Calu3 (cell line): ENCODE results near the gene SH3RF1. TPM values are rescaled to one million over a fixed set of nuclear protein-coding genes. Genes with fewer than 3 reads are reported as not detected.

Source experiments
- BruUV-seq: library from RNA; stranded (reverse); fragments of 400-500 nt; replicated peaks from 2 replicates; lab custom pipeline; 2021; lab: Mats Ljungman, UMichigan
- CTCF ChIA-PET: fragments of 300-600 bp; sonication (Branson Sonifier 250); formaldehyde crosslinking; loops from one replicate; lab custom pipeline; 2022; ENCODE audit warnings: antibody characterized with exemption; lab: Charles Lee
- DNase-seq: peaks from one replicate; pipeline ENCODE4 v3.0.0; 2022
- H3K27ac Mint-ChIP-seq: one replicate; pipeline ENCODE4 v1.8.0; 2022; ENCODE audit warnings: mixed read lengths; ENCODE audit not compliant: unreplicated experiment
- H3K27me3 Mint-ChIP-seq: one replicate; pipeline ENCODE4 v1.8.0; 2022; ENCODE audit warnings: mixed read lengths; ENCODE audit not compliant: unreplicated experiment
- H3K36me3 Mint-ChIP-seq: one replicate; pipeline ENCODE4 v1.8.0; 2022; ENCODE audit warnings: mild to moderate bottlenecking, moderate library complexity, mixed read lengths; ENCODE audit not compliant: insufficient read depth, unreplicated experiment
- H3K4me1 Mint-ChIP-seq: one replicate; pipeline ENCODE4 v1.8.0; 2022; ENCODE audit warnings: mild to moderate bottlenecking, low read depth, mixed read lengths; ENCODE audit not compliant: unreplicated experiment
- H3K4me3 Mint-ChIP-seq: one replicate; pipeline ENCODE4 v1.8.0; 2022; ENCODE audit warnings: mild to moderate bottlenecking, low read depth, moderate library complexity, mixed read lengths; ENCODE audit not compliant: unreplicated experiment
- H3K9me3 Mint-ChIP-seq: one replicate; pipeline ENCODE4 v1.8.0; 2022; ENCODE audit warnings: low read depth, mixed read lengths; ENCODE audit not compliant: unreplicated experiment
- intact Hi-C: fragments of 100-400 bp; cut with micrococcal nuclease; formaldehyde crosslinking; loops from one replicate; pipeline ENCODE4 v1.10.0; 2022; ENCODE audit not compliant: unreplicated experiment
- total RNA-seq: library from RNA; stranded (reverse); gene quantifications from 2 replicates; pipeline ENCODE4 v1.2.3, GENCODE V29; 2022
- TF ChIP-seq, protein P1 (sequence below): fragments of 200-600 bp; IDR thresholded peaks from one replicate; pipeline ENCODE4 v1.8.0; 2022; ENCODE audit warnings: antibody characterized with exemption; ENCODE audit not compliant: unreplicated experiment

The SH3RF1 gene
- total RNA-seq, 1 experiment from 2014 or later = 70.1 TPM

DNA sequence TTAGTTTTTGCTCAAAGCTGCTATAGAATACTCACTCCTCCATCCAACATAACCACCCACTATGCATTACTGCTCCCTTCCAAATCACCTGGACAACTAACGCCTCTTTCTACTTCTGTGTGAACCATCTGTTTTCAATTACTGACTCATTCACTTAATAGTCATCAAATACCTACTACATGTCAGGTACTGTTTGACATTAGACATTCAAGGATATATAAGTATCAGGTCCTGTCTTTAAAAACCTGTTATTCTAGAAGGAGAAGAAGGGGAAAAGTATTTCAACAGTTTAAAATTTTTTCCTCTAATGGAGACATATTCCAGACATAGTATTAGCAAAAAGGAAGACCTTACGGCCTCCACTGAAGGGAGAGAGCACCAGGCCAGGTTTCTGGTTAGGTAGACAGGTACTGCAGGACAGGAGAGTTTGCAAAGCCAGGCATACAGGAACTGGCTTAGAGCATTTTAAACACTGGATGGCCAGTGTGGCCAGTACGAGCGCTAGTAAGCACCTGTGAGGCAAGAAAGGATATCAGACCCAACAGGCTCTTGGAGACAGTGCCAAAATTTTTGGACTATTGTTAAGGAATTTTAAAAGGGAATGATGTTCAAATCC lies 39.0 kb downstream of the SH3RF1 start:
- peaks cover 39% of the 10 kb centered on the region for H3K36me3 Mint-ChIP-seq
- DNase-seq = no peak
- H3K4me1 Mint-ChIP-seq = peaks cover 48% of the 10 kb centered on the region
- no TSS peak for BruUV-seq
- no peaks in the 10 kb centered on the region for H3K9me3 Mint-ChIP-seq
- peak overlapping the region; percentile 26 for H3K4me3 Mint-ChIP-seq
- H3K27ac Mint-ChIP-seq = peak overlapping the region; percentile 80
- intact Hi-C loops = no loop called here
- CTCF ChIA-PET = no interaction called here
- TF ChIP-seq, protein P1, sequence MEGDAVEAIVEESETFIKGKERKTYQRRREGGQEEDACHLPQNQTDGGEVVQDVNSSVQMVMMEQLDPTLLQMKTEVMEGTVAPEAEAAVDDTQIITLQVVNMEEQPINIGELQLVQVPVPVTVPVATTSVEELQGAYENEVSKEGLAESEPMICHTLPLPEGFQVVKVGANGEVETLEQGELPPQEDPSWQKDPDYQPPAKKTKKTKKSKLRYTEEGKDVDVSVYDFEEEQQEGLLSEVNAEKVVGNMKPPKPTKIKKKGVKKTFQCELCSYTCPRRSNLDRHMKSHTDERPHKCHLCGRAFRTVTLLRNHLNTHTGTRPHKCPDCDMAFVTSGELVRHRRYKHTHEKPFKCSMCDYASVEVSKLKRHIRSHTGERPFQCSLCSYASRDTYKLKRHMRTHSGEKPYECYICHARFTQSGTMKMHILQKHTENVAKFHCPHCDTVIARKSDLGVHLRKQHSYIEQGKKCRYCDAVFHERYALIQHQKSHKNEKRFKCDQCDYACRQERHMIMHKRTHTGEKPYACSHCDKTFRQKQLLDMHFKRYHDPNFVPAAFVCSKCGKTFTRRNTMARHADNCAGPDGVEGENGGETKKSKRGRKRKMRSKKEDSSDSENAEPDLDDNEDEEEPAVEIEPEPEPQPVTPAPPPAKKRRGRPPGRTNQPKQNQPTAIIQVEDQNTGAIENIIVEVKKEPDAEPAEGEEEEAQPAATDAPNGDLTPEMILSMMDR = no peak
- no peaks in the 10 kb centered on the region for H3K27me3 Mint-ChIP-seq

DNA sequence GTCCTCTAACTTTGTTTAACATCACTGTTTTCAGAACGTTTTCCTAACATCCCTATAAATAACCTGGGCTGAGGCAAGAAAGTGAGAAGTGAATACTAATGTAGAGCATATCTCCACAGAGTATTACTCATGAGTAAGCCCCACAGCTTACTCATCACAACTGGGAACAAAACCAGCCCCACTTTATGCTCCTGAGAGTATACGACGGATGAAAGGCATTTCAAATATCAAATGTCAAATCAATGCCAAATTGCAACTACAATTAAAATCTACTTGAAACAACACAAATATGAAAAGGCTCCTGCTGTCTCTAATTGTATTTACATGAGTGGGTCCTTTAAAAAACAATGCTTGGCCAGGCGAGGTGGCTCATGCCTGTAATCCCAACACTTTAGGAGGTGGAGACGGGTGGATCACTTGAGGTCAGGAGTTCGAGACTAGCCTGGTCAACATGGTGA lies 41.2 kb downstream of the SH3RF1 start:
- peak; percentile 27 for DNase-seq
- H3K9me3 Mint-ChIP-seq = no peaks in the 10 kb centered on the region
- H3K27ac Mint-ChIP-seq = peak overlapping the region; percentile 34
- intact Hi-C loops = loop anchor here (2.0 to 5.0 kb wide), 2 partner anchors 17 to 38 kb away; no protein-coding TSS in a partner anchor
- peaks cover 34% of the 10 kb centered on the region for H3K4me1 Mint-ChIP-seq
- no TSS peak for BruUV-seq
- CTCF ChIA-PET = no interaction called here
- peaks cover 39% of the 10 kb centered on the region for H3K36me3 Mint-ChIP-seq
- no peak overlapping the region for H3K4me3 Mint-ChIP-seq
- no peaks in the 10 kb centered on the region for H3K27me3 Mint-ChIP-seq
- TF ChIP-seq, protein P1 = no peak

DNA sequence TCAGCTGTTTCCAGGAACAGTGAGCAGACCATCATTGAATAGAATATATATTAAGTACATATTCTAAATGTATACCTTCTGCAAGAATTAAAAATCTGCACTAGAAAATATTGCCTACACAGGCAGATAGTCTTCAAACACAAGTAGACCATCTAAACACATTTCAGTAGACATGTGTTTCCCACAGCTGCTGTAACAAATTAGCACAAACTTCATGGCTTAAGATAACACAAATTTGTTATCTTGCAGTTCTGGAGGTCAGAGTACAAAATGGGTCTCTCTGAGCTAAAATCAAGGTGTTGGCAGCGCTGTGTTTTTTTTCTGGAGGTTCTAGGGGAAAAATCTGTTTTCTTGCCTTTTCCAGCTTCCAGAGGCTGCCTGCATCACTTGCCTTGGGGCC lies 42.7 kb downstream of the SH3RF1 start:
- H3K27ac Mint-ChIP-seq = peak overlapping the region; percentile 55
- intact Hi-C loops = loop anchor here (2.0 to 5.0 kb wide), 2 partner anchors 19 to 39 kb away; no protein-coding TSS in a partner anchor
- no peak overlapping the region for H3K4me3 Mint-ChIP-seq
- DNase-seq = no peak
- H3K36me3 Mint-ChIP-seq = peaks cover 32% of the 10 kb centered on the region
- TF ChIP-seq, protein P1 = no peak
- H3K4me1 Mint-ChIP-seq = peaks cover 24% of the 10 kb centered on the region
- no TSS peak for BruUV-seq
- no peaks in the 10 kb centered on the region for H3K9me3 Mint-ChIP-seq
- H3K27me3 Mint-ChIP-seq = no peaks in the 10 kb centered on the region
- CTCF ChIA-PET = interaction anchor here (0.5 kb wide), 1 partner anchor 181 kb away, joined by 6 read pairs; no protein-coding TSS in a partner anchor

DNA sequence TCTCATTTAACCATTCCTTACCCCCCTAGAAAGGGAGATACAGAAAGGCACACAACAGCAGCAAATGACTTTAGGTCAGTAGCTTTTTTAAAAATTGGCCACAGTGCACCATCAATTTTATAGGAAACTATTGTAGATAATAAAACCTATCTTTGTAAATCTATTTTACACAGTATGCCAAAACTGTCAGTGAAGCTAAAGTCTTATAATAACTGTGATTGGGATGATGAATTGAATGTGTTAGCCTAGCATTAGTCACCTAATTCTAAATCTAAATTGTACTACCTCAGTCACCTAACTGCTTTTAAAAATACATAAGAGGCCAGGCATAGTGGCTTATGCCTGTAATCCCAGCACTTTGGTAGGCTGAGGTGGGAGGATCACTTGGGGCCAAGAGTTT lies 44.2 kb downstream of the SH3RF1 start:
- no peaks in the 10 kb centered on the region for H3K9me3 Mint-ChIP-seq
- BruUV-seq = no TSS peak
- TF ChIP-seq, protein P1 = no peak
- H3K4me1 Mint-ChIP-seq = peaks cover 12% of the 10 kb centered on the region
- intact Hi-C loops = loop anchor here (5.0 kb wide), 1 partner anchor 41 kb away; no protein-coding TSS in a partner anchor
- no peak for DNase-seq
- no peaks in the 10 kb centered on the region for H3K27me3 Mint-ChIP-seq
- H3K36me3 Mint-ChIP-seq = peaks cover 21% of the 10 kb centered on the region
- CTCF ChIA-PET = interaction anchor here (0.9 kb wide), 1 partner anchor 43 kb away, joined by 3 read pairs; the partner anchor contains the start of gene SH3RF1
- no peak overlapping the region for H3K27ac Mint-ChIP-seq
- no peak overlapping the region for H3K4me3 Mint-ChIP-seq
